Stomach (tissue), 9 donors: Measurements from ENCODE around the gene ABHD17C. TPM values are rescaled to one million over a fixed set of nuclear protein-coding genes. Genes with fewer than 3 reads are reported as not detected.
A peak's percentile ranks its signal among the peaks of the same experiment; 100 is the strongest.

Experiments used
- DNase-seq, 2 donors: peaks; one replicate each; pipeline versions ENCODE4 v3.0.0 to v3.0.0-alpha.2; 2013 to 2019
- H3K27ac ChIP-seq, 5 donors: fragments of 200-600 bp in 4 of 5; sonication (generic) in 4 of 5; one replicate each; pipeline ENCODE4 v1.5.1; 2013 to 2019; ENCODE audit warnings: mild to moderate bottlenecking in 1 of 5, moderate library complexity in 1 of 5
- H3K27me3 ChIP-seq, 3 donors: fragments of 200-600 bp; sonication (generic); one replicate each; pipeline ENCODE4 v1.5.1; 2017 to 2019; ENCODE audit warnings: mixed run types in 1 of 3
- H3K36me3 ChIP-seq, 4 donors: fragments of 200-600 bp; sonication (generic); 1 replicate in 3 of 4; 2 replicates in 1 of 4; pipeline ENCODE4 v1.5.1; 2016 to 2019
- H3K4me1 ChIP-seq, 4 donors: fragments of 200-600 bp; sonication (generic); one replicate each; pipeline ENCODE4 v1.5.1; 2016 to 2019
- H3K4me3 ChIP-seq, 4 donors: fragments of 200-600 bp; sonication (generic) in 3 of 4; one replicate each; pipeline ENCODE4 v1.5.1; 2016 to 2019; ENCODE audit warnings: mild to moderate bottlenecking in 1 of 4
- H3K9me3 ChIP-seq, 4 donors: fragments of 200-600 bp; sonication (generic); one replicate each; pipeline ENCODE4 v1.5.1; 2016 to 2019
- EP300 ChIP-seq: sonication (generic); formaldehyde crosslinking; IDR thresholded peaks from one replicate; pipeline ENCODE4 v1.6.1; 2017; ENCODE audit warnings: antibody characterized with exemption
- POLR2A ChIP-seq, 4 donors: fragments of 450-650 bp; IDR thresholded peaks; one replicate each; pipeline ENCODE4 v1.6.1; 2016; ENCODE audit warnings: antibody characterized with exemption in 4 of 4, control low read depth in 2 of 4, mild to moderate bottlenecking in 1 of 4, moderate library complexity in 1 of 4
- POLR2AphosphoS5 ChIP-seq, 3 donors: sonication (generic); formaldehyde crosslinking; IDR thresholded peaks; one replicate each; pipeline ENCODE4 v1.6.1; 2016; ENCODE audit warnings: antibody characterized with exemption in 3 of 3
- WGBS, 5 donors: extraction: QIAGEN DNeasy Blood & Tissue Kit in 3 of 5; methylation state at CpG; one replicate each; pipeline versions ENCODE4 v1.1.5 to v1.1.7; 2013 to 2018; 5-methylcytosine and 5-hydroxymethylcytosine counted together
- intact Hi-C: fragments of 100-400 bp; cut with DNase I; formaldehyde crosslinking; loops from one replicate; pipeline ENCODE4 v1.15.1; 2023; ENCODE audit warnings: low total_unique reads
- polyA plus RNA-seq, 3 donors: library from polyadenylated mRNA; stranded (reverse); fragments of 200-250 nt; gene quantifications; one replicate each; pipeline ENCODE4 v1.2.3, GENCODE V29; 2013
- total RNA-seq, 5 donors: library from RNA; depleted of rRNA; stranded (reverse); fragments of >200 nt; gene quantifications; one replicate each; pipeline versions ENCODE4 v1.1.0 to v1.2.3, GENCODE V29; 2014 to 2016
- TF ChIP-seq, protein P1 (sequence below), 7 experiments: fragments of 450-650 bp in 4 of 7; fragments of 200-600 bp in 3 of 7; sonication (generic) in 3 of 7; IDR thresholded peaks; one replicate each; pipeline ENCODE4 v1.5.1; 2016 to 2019; ENCODE audit warnings: antibody characterized with exemption in 7 of 7, control low read depth in 2 of 7, mild to moderate bottlenecking in 1 of 7
- donor health status: healthy with polysubstance abuse.
- donor health status: Bipolar disorder and iron deficiency.
- donor health status: healthy.

ABHD17C gene
- total and polyA plus RNA-seq, 8 donors: 1.2 to 55.3 (median 21.1) TPM

DNA sequence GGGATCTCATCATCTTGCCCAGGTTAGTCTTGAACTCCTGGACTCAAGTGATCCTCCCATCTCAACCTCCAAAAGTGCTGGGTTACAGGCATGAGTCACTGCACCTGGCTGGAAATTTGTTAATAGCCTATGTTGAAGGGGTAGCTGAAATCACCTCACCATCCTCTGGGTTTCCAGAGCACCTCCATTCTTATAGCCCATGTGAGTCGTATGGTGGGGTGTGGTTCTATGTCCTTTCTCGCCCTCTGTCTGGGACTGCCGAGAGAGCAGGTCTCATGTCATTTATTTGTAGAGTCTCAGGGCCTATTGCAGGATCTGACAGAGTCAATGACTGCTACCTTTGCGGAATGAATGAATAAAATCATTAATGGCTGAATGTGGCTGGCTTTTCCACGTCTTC, 105.0 kb downstream of the ABHD17C start:
- 70 to 89% (median 85%) methylated on average over 5 of the region's 5 CpGs for WGBS, 5 donors
- no peak overlapping the region for H3K4me3 ChIP-seq
- DNase-seq: no peak
- H3K36me3 ChIP-seq: no peaks in the 10 kb centered on the region
- intact Hi-C loops: no loop called here
- peaks cover 0 to 20% (median 13%) of the 10 kb centered on the region in 4 donors for H3K4me1 ChIP-seq
- H3K27ac ChIP-seq: no peak overlapping the region
- no peaks in the 10 kb centered on the region for H3K9me3 ChIP-seq
- H3K27me3 ChIP-seq: peaks cover 0 to 22% (median 0%) of the 10 kb centered on the region in 3 donors
- no peak for TF ChIP-seq EP300
- TF ChIP-seq, protein P1, sequence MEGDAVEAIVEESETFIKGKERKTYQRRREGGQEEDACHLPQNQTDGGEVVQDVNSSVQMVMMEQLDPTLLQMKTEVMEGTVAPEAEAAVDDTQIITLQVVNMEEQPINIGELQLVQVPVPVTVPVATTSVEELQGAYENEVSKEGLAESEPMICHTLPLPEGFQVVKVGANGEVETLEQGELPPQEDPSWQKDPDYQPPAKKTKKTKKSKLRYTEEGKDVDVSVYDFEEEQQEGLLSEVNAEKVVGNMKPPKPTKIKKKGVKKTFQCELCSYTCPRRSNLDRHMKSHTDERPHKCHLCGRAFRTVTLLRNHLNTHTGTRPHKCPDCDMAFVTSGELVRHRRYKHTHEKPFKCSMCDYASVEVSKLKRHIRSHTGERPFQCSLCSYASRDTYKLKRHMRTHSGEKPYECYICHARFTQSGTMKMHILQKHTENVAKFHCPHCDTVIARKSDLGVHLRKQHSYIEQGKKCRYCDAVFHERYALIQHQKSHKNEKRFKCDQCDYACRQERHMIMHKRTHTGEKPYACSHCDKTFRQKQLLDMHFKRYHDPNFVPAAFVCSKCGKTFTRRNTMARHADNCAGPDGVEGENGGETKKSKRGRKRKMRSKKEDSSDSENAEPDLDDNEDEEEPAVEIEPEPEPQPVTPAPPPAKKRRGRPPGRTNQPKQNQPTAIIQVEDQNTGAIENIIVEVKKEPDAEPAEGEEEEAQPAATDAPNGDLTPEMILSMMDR (IDR thresholded peaks at IDR 0.05): no peak
- TF ChIP-seq POLR2A (IDR thresholded peaks at IDR 0.05): no peak
- TF ChIP-seq POLR2AphosphoS5 (IDR thresholded peaks at IDR 0.05): no peak

DNA sequence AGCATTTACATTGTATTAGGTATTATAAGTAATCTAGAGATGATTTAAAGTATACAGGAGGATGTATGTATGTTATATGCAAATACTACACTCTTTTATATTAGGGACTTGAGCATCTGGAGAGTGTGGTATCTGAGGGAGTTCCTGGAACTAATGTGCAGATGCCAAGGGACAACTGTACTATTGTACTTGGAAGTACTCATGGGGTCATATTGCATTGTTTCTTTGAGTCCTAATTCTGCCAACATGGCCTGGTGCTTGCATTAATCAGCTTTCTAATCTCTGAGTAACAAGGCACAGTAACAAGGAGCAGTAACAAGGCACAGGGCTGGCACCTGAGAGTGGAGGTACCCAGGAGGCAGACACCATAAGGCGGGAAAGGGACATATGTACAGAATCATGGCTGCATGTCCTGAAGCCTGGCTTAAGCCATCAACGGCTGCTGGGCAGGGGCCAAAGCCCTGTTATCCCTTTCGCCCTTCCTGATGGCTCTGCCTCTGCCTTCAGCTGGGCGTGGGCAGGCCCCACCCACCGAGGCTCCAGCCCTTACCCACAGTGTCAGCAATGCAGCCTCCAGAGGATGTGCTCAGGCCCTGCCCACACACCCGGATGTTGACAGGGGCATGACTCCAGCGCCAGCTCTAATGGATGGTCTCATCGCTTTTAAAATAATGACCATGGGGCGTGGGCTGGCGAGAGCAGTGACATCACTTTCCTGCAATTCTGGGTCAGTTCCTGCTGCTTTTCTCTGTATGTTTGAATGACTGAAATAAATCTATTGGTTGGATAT, 107.0 kb downstream of the ABHD17C start:
- H3K27ac ChIP-seq: no peak overlapping the region
- peaks cover 0 to 11% (median 5%) of the 10 kb centered on the region in 4 donors for H3K4me1 ChIP-seq
- 66 to 77% (median 72%) methylated on average over 9 to 10 of the region's 10 CpGs for WGBS, 5 donors
- no peaks in the 10 kb centered on the region for H3K9me3 ChIP-seq
- peaks cover 0 to 21% (median 0%) of the 10 kb centered on the region in 3 donors for H3K27me3 ChIP-seq
- H3K36me3 ChIP-seq: no peaks in the 10 kb centered on the region
- H3K4me3 ChIP-seq: no peak overlapping the region
- TF ChIP-seq POLR2AphosphoS5 (IDR thresholded peaks at IDR 0.05): no peak
- no peak for TF ChIP-seq EP300
- TF ChIP-seq, protein P1 (IDR thresholded peaks at IDR 0.05): no peak
- TF ChIP-seq POLR2A (IDR thresholded peaks at IDR 0.05): no peak
- no peak for DNase-seq
- intact Hi-C loops: no loop called here

DNA sequence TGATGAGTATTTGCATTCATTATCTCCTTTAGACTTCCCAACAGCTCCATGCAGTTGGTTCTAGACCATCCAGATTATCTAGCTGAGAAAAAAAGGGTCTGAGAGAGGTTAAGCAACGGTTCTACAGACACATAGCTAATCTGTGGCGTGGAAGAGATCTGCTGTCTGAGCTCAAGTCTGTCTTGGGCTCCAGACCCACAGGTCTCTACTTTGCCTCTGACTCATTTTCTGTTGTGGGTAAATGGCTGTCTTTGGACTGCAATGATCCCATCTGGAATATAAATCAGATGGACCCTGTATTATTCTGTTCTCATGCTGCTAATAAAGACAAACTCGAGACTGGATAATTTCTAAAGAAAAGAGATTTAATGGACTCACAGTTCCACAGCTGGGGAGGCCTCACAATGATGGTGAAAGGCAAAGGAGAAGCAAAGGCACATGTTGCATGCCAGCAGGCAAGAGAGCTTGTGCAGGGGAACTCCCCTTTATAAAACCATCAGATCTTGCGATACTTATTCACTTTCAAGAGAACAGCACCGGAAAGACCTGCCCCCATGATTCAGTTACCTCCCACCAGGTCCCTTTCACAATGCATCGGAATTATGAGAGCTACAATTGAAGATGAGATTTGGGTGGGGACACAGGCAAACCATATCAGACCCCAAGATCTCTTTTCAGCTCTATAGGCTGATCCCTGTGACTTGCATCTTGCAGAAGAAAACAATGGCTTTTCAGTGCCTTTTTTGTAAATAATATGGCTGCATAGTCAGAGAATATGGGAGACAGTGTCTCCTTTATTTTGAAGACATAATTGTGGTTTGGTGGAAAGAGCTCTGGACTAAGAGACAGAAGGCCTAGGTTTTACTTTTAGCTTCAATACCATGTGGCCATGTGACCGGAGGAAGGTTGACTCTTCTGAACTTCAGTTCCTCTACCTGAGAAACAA, 108.7 kb downstream of the ABHD17C start:
- H3K27ac ChIP-seq: no peak overlapping the region
- no peaks in the 10 kb centered on the region for H3K9me3 ChIP-seq
- intact Hi-C loops: no loop called here
- no peak for DNase-seq
- no peaks in the 10 kb centered on the region for H3K36me3 ChIP-seq
- peaks cover 0 to 29% (median 0%) of the 10 kb centered on the region in 3 donors for H3K27me3 ChIP-seq
- WGBS, 5 donors: 90 to 96% (median 95%) methylated on average over 7 of the region's 7 CpGs
- H3K4me1 ChIP-seq: peaks cover 0 to 8% (median 4%) of the 10 kb centered on the region in 4 donors
- no peak overlapping the region for H3K4me3 ChIP-seq
- TF ChIP-seq POLR2A (IDR thresholded peaks at IDR 0.05) (no peak), EP300 (no peak), POLR2AphosphoS5 (IDR thresholded peaks at IDR 0.05) (no peak)
- TF ChIP-seq, protein P1 (IDR thresholded peaks at IDR 0.05): no peak

DNA sequence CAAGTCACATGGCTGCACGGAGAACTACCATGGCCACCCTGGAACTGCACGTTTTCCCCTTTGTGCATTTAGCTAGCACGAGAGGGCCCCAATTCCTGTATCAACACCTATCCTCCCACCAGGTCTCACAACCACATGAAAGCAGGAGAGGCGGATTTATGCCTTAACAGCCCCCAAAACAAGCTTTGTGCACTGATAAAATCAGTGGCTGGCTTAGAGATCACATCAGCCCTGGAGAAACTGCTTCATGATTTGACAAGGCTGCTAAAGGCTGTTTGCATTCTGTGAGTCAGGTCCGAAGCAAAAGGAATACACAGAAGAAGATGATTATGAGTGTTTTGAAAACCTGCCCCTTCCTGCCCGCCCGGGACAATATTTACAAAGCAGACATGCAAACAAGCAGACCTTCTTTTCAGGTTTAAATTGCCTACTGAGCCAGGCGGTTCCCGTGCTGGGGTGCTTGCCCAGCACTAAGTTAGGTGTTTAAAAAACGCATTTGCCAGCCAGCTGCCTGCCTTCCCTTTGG, 109.9 kb downstream of the ABHD17C start:
- Histone ChIP-seq H3K4me3 (no peak overlapping the region), H3K9me3 (no peaks in the 10 kb centered on the region), H3K27me3 (peaks cover 0 to 29% (median 0%) of the 10 kb centered on the region in 3 donors), H3K36me3 (no peaks in the 10 kb centered on the region), H3K27ac (no peak overlapping the region), H3K4me1 (peaks cover 0 to 8% (median 4%) of the 10 kb centered on the region in 4 donors)
- DNase-seq: peak in 1 of 2 donors; percentile 28
- WGBS, 5 donors: 23 to 46% (median 35%) methylated on average over 10 of the region's 10 CpGs
- TF ChIP-seq EP300: no peak
- no peak for TF ChIP-seq POLR2AphosphoS5 (IDR thresholded peaks at IDR 0.05)
- no peak for TF ChIP-seq POLR2A (IDR thresholded peaks at IDR 0.05)
- TF ChIP-seq, protein P1 (IDR thresholded peaks at IDR 0.05): no peak
- intact Hi-C loops: no loop called here
